HepG2 (cell line): ENCODE data around the gene NOL4L. TPM values are rescaled to one million over a fixed set of nuclear protein-coding genes. Genes with fewer than 3 reads are reported as not detected.

Source experiments
- ASH2L ChIP-seq: fragments of 300-600, 200-600 bp; sonication (generic); IDR thresholded peaks from 2 replicates; pipeline ENCODE4 v1.7.0; 2017; ENCODE audit warnings: low read depth, mild to moderate bottlenecking, moderate library complexity, mixed read lengths, low read length; ENCODE audit not compliant: insufficient read length
- ATF2 ChIP-seq: sonication (generic); formaldehyde crosslinking; IDR thresholded peaks from 2 replicates; pipeline ENCODE4 v1.4.0; 2020; ENCODE audit warnings: missing genetic modification reagents
- FIP1L1 ChIP-seq: fragments of 200-400 bp; formaldehyde crosslinking; IDR thresholded peaks from 2 replicates; pipeline ENCODE4 v1.6.1; 2018; ENCODE audit warnings: low read depth, mild to moderate bottlenecking, low read length, moderate library complexity, borderline replicate concordance; ENCODE audit not compliant: insufficient read depth
- FUBP1 ChIP-seq: sonication (generic); formaldehyde crosslinking; IDR thresholded peaks from 2 replicates; pipeline ENCODE4 v1.5.1; 2020; ENCODE audit warnings: missing genetic modification reagents, mild to moderate bottlenecking, borderline replicate concordance
- KDM6A ChIP-seq: IDR thresholded peaks from 2 replicates; pipeline ENCODE4 v1.6.1; 2016; ENCODE audit warnings: low read depth
- KLF9 ChIP-seq: IDR thresholded peaks from 2 replicates; pipeline ENCODE4 v1.6.1; 2016; ENCODE audit warnings: low read depth
- RBM22 ChIP-seq: fragments of 200-400 bp; formaldehyde crosslinking; optimal IDR thresholded peaks from 2 replicates; pipeline ENCODE3; 2017; ENCODE audit warnings: mild to moderate bottlenecking, low read length, moderate library complexity
- RXRA ChIP-seq: sonication (generic); formaldehyde crosslinking; IDR thresholded peaks from 2 replicates; pipeline ENCODE4 v1.5.1; 2020; ENCODE audit warnings: missing genetic modification reagents
- SMAD1 ChIP-seq: sonication (generic); formaldehyde crosslinking; IDR thresholded peaks from 2 replicates; pipeline ENCODE4 v1.4.0; 2020; ENCODE audit warnings: missing genetic modification reagents, low read depth, mild to moderate bottlenecking, borderline replicate concordance
- SNAPC4 ChIP-seq: sonication (generic); formaldehyde crosslinking; IDR thresholded peaks from 2 replicates; pipeline ENCODE4 v1.4.0; 2020; ENCODE audit warnings: mild to moderate bottlenecking, missing genetic modification reagents
- TERF1 ChIP-seq: sonication (generic); formaldehyde crosslinking; IDR thresholded peaks from 2 replicates; pipeline ENCODE4 v1.8.0; 2022; ENCODE audit warnings: mild to moderate bottlenecking, missing genetic modification reagents, moderate library complexity
- ZNF225 ChIP-seq: sonication (generic); formaldehyde crosslinking; IDR thresholded peaks from 2 replicates; pipeline ENCODE4 v1.4.0; 2020; ENCODE audit warnings: mild to moderate bottlenecking, missing genetic modification reagents
- ZNF589 ChIP-seq: sonication (generic); formaldehyde crosslinking; conservative IDR thresholded peaks from 2 replicates; pipeline ENCODE4 v1.8.0; 2022; ENCODE audit warnings: mild to moderate bottlenecking, moderate library complexity, missing genetic modification reagents
- ZNF709 ChIP-seq: sonication (generic); formaldehyde crosslinking; IDR thresholded peaks from 2 replicates; pipeline ENCODE4 v1.5.0; 2020; ENCODE audit warnings: mild to moderate bottlenecking, missing genetic modification reagents
- polyA plus RNA-seq, 8 experiments: library from polyadenylated mRNA; depleted of rRNA in 3 of 8; stranded (reverse) in 7 of 8; unstranded in 1 of 8; fragments of >200 nt; fragmentation: Illumina TruSeq in 4 of 8; extraction: Trizol in 4 of 8; gene quantifications; 2 replicates each; pipeline versions ENCODE4 v1.2.1 to v1.2.3, GENCODE V29; 2011 to 2016; ENCODE audit warnings: low read depth in 4 of 8, missing spikeins in 1 of 8, mixed read lengths in 1 of 8; ENCODE audit not compliant: insufficient read depth in 1 of 8
- total RNA-seq, 5 experiments: library from RNA; depleted of rRNA; stranded (reverse); fragments of >200 nt; fragmentation: Illumina TruSeq; extraction: Trizol; gene quantifications; 2 replicates each; pipeline ENCODE4 v1.2.3, GENCODE V29; 2016; ENCODE audit warnings: low read depth in 1 of 5

NOL4L gene
- total and polyA plus RNA-seq, 2 of the 13 experiments (the other 11 are each of a cell fraction or from before 2014, with no cell fraction given) = 16.6 to 35.4 TPM

GRCh38 chr20:32544893-32545840 lies 40.0 kb downstream of the NOL4L start (continued):
- no peak for TF ChIP-seq FIP1L1
- TF ChIP-seq SMAD1 (CRISPR knock-in tag) = peak; percentile 91; the same call in 1 of the 2 replicates
- peak; percentile 95 for TF ChIP-seq ASH2L
- peak; percentile 100 for TF ChIP-seq KDM6A (CRISPR knock-in tag)
- 0 out of 2 replicates have a peak, but pooled peaks have one; percentile 4 for TF ChIP-seq SNAPC4 (CRISPR knock-in tag)
- TF ChIP-seq ZNF709 = no peak
- peak; percentile 97 for TF ChIP-seq ATF2 (CRISPR knock-in tag)
- peak; percentile 96 for TF ChIP-seq ZNF589 (CRISPR knock-in tag)
- no peak for TF ChIP-seq RBM22
- peak; percentile 82 for TF ChIP-seq ZNF225 (CRISPR knock-in tag)
- no peak for TF ChIP-seq TERF1 (CRISPR knock-in tag)
- peak; percentile 99 for TF ChIP-seq RXRA (CRISPR knock-in tag)
- peak; percentile 96; the same call in 1 of the 2 replicates for TF ChIP-seq FUBP1
- no peak for TF ChIP-seq KLF9 (CRISPR knock-in tag)
